Mucosa of stomach (tissue), 1 donor: Measurements from ENCODE around the gene PACC1.

Source experiments
- H3K27me3 ChIP-seq: one replicate; pipeline ENCODE4 v1.7.0; 2013; ENCODE audit warnings: mild to moderate bottlenecking, low read length; ENCODE audit not compliant: control insufficient read depth, insufficient read depth
- H3K36me3 ChIP-seq: one replicate; pipeline ENCODE4 v1.7.0; 2013; ENCODE audit warnings: low read length; ENCODE audit not compliant: control insufficient read depth, insufficient read depth
- H3K4me1 ChIP-seq: one replicate; pipeline ENCODE4 v1.7.0; 2013; ENCODE audit warnings: mild to moderate bottlenecking, low read length; ENCODE audit not compliant: control insufficient read depth, insufficient read depth
- H3K4me3 ChIP-seq: one replicate; pipeline ENCODE4 v1.7.0; 2013; ENCODE audit warnings: low read length
- H3K9ac ChIP-seq: one replicate; pipeline ENCODE4 v1.7.0; 2013; ENCODE audit warnings: mild to moderate bottlenecking, low read length, moderate library complexity
- H3K9me3 ChIP-seq: one replicate; pipeline ENCODE4 v1.7.0; 2013; ENCODE audit warnings: mild to moderate bottlenecking, low read length, moderate library complexity; ENCODE audit not compliant: control insufficient read depth
- donor health status: Pancreatic carcinoma.

PACC1 gene

GRCh38 chr1:212432661-212433576, 18.2 kb upstream of the PACC1 start, which contains the start of gene NENF:
Gene NENF, plus strand, starts transcription at chr1:212432920. Its CDS starts 24 bp downstream, at chr1:212432944.
- Histone ChIP-seq H3K4me1 (peaks cover 14% of the 10 kb centered on the region), H3K9me3 (no peaks in the 10 kb centered on the region), H3K27me3 (no peaks in the 10 kb centered on the region), H3K36me3 (no peaks in the 10 kb centered on the region), H3K4me3 (peak within 1 kb of the TSS; percentile 29), H3K9ac (peak within 1 kb of the TSS; percentile 81)

GRCh38 chr1:212432272-212432660, 17.6 kb upstream of the PACC1 start:
- Histone ChIP-seq H3K9me3 (no peaks in the 10 kb centered on the region), H3K27me3 (no peaks in the 10 kb centered on the region), H3K36me3 (no peaks in the 10 kb centered on the region), H3K9ac (peak overlapping the region; percentile 59), H3K4me1 (peaks cover 14% of the 10 kb centered on the region), H3K4me3 (no peak overlapping the region)

GRCh38 chr1:212431644-212432043, 17.0 kb upstream of the PACC1 start:
- H3K9me3 ChIP-seq: no peaks in the 10 kb centered on the region
- H3K36me3 ChIP-seq: no peaks in the 10 kb centered on the region
- no peak overlapping the region for H3K4me3 ChIP-seq
- H3K9ac ChIP-seq: no peak overlapping the region
- peaks cover 14% of the 10 kb centered on the region for H3K4me1 ChIP-seq
- H3K27me3 ChIP-seq: no peaks in the 10 kb centered on the region

- peaks cover 14% of the 10 kb centered on the region for H3K4me1 ChIP-seq
- no peaks in the 10 kb centered on the region for H3K27me3 ChIP-seq
- no peaks in the 10 kb centered on the region for H3K9me3 ChIP-seq
- H3K36me3 ChIP-seq: no peaks in the 10 kb centered on the region
- no peak overlapping the region for H3K4me3 ChIP-seq
- H3K9ac ChIP-seq: no peak overlapping the region
These were observed 16.3 kb upstream of the PACC1 start for GRCh38 chr1:212430955-212431394.

- H3K27me3 ChIP-seq: no peaks in the 10 kb centered on the region
- no peak overlapping the region for H3K9ac ChIP-seq
- H3K4me3 ChIP-seq: no peak overlapping the region
- H3K4me1 ChIP-seq: peaks cover 14% of the 10 kb centered on the region
- no peaks in the 10 kb centered on the region for H3K9me3 ChIP-seq
- H3K36me3 ChIP-seq: no peaks in the 10 kb centered on the region
These were observed 15.7 kb upstream of the PACC1 start for GRCh38 chr1:212430416-212430815.

GRCh38 chr1:212428496-212428895, 13.8 kb upstream of the PACC1 start:
- no peak overlapping the region for H3K4me3 ChIP-seq
- H3K27me3 ChIP-seq: no peaks in the 10 kb centered on the region
- H3K36me3 ChIP-seq: no peaks in the 10 kb centered on the region
- no peak overlapping the region for H3K9ac ChIP-seq
- H3K9me3 ChIP-seq: no peaks in the 10 kb centered on the region
- peaks cover 14% of the 10 kb centered on the region for H3K4me1 ChIP-seq

- H3K9ac ChIP-seq: no peak overlapping the region
- no peaks in the 10 kb centered on the region for H3K27me3 ChIP-seq
- no peaks in the 10 kb centered on the region for H3K36me3 ChIP-seq
- H3K9me3 ChIP-seq: no peaks in the 10 kb centered on the region
- H3K4me3 ChIP-seq: no peak overlapping the region
- H3K4me1 ChIP-seq: no peaks in the 10 kb centered on the region
These were observed 9.2 kb upstream of the PACC1 start for GRCh38 chr1:212423879-212424278.

GRCh38 chr1:212421165-212421564, 6.5 kb upstream of the PACC1 start:
- H3K27me3 ChIP-seq: no peaks in the 10 kb centered on the region

GRCh38 chr1:212415107-212415841, 588 bp upstream of the PACC1 start:
- Histone ChIP-seq H3K27me3 (peaks cover 3% of the 10 kb centered on the region), H3K4me3 (peak overlapping the region; percentile 84), H3K9me3 (no peaks in the 10 kb centered on the region), H3K36me3 (no peaks in the 10 kb centered on the region), H3K9ac (peak overlapping the region; percentile 71), H3K4me1 (peaks cover 13% of the 10 kb centered on the region)

More at GRCh38 chr1:212421165-212421564, 6.5 kb upstream of the PACC1 start:
- Histone ChIP-seq H3K36me3 (no peaks in the 10 kb centered on the region), H3K9ac (no peak overlapping the region), H3K4me1 (no peaks in the 10 kb centered on the region), H3K9me3 (no peaks in the 10 kb centered on the region), H3K4me3 (no peak overlapping the region)

GRCh38 chr1:212413902-212414327, 771 bp downstream of the PACC1 start:
- Histone ChIP-seq H3K4me3 (peak overlapping the region; percentile 84), H3K36me3 (no peaks in the 10 kb centered on the region), H3K9me3 (no peaks in the 10 kb centered on the region), H3K9ac (peak overlapping the region; percentile 71), H3K27me3 (peaks cover 3% of the 10 kb centered on the region), H3K4me1 (peaks cover 13% of the 10 kb centered on the region)

GRCh38 chr1:212412374-212412773, 2.3 kb downstream of the PACC1 start:
- no peaks in the 10 kb centered on the region for H3K9me3 ChIP-seq
- peaks cover 13% of the 10 kb centered on the region for H3K4me1 ChIP-seq
- H3K4me3 ChIP-seq: no peak overlapping the region
- H3K36me3 ChIP-seq: no peaks in the 10 kb centered on the region
- H3K9ac ChIP-seq: no peak overlapping the region
- peaks cover 3% of the 10 kb centered on the region for H3K27me3 ChIP-seq

- H3K27me3 ChIP-seq: peaks cover 3% of the 10 kb centered on the region
- no peaks in the 10 kb centered on the region for H3K9me3 ChIP-seq
- H3K4me1 ChIP-seq: peaks cover 13% of the 10 kb centered on the region
- no peak overlapping the region for H3K4me3 ChIP-seq
- H3K36me3 ChIP-seq: no peaks in the 10 kb centered on the region
- H3K9ac ChIP-seq: no peak overlapping the region
These were observed 4.4 kb downstream of the PACC1 start for GRCh38 chr1:212410231-212410820.
